Measurements from ENCODE around the gene VWDE.

VWDE gene

DNA sequence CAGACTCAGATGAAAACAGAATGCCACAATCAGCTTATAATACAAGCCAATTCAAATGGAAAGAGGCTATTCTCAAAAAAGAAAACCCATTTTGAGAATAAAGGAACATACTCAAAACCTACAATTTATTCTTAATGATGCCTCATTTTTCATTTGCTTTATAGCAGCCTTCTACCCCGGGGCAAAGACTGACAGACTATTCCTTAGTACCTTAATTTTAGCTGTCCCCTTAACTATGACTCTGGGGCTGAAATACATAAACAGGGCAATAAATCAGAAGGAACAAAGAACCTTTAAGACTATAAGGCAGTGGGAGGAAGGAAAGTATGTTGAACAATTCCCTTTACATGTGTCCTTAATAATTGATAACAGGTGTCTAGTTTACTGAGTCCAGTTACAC lies 115.8 kb downstream of the VWDE start:
- no peak for DNase-seq (ENCODE audit: low spot score)

DNA sequence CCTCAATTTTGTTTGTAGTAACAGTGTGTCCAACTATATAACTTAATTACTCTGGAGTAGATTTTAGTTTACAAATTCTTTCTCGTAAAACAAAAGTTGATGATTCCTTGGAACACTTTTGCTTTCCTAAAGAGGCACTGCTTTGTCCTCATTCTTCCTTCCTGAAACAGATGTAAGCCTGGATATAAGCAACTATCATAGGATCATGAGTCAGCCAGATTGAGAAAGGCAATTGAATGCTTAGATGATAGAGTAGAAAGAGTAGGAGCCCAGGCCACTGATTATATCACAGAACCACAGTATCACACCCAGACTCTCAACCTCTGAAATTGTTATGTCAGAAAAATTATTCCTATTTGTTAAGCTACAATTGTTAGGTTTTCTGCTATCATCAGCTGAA lies 122.6 kb downstream of the VWDE start:
- DNase-seq (ENCODE audit: low spot score): no peak
